Stimulated activated CD4-positive, alpha-beta T cell treated with anti-CD3 and anti-CD28 coated beads, Interleukin-15, amount 100 ng/mL, for 24 hours (primary cell): ENCODE measurements around the gene LRRC36.
"Not testable (repeated sequence)": the region's sequence is repeated elsewhere in the genome, so short reads cannot be mapped to it uniquely, and the experiment has no call there.

ENCODE experiments used
- DNase-seq: peaks from one replicate; pipeline ENCODE4 v3.0.0-alpha.2; 2020

LRRC36 gene

GRCh38 chr16:67407176-67407787, 80.7 kb downstream of the LRRC36 start:
- no peak for DNase-seq

GRCh38 chr16:67407788-67408452, 81.3 kb downstream of the LRRC36 start:
- no peak for DNase-seq

GRCh38 chr16:67409631-67410030, 83.0 kb downstream of the LRRC36 start:
- DNase-seq, result no peak

GRCh38 chr16:67411339-67411738, 84.7 kb downstream of the LRRC36 start:
- no peak for DNase-seq

GRCh38 chr16:67412294-67412693, 85.7 kb downstream of the LRRC36 start:
- no peak for DNase-seq

- DNase-seq, result no peak
Observed at GRCh38 chr16:67413978-67414911, 87.6 kb downstream of the LRRC36 start.

- DNase-seq, result not testable (repeated sequence)
Observed at GRCh38 chr16:67415421-67415820, 88.8 kb downstream of the LRRC36 start.

- peak; percentile 75 for DNase-seq
Observed at GRCh38 chr16:67415872-67416793, 89.5 kb downstream of the LRRC36 start, which contains the start of gene ZDHHC1. TSS of gene ZDHHC1 (minus strand) at chr16:67416477. CDS start at chr16:67407775, 8,702 bp downstream.

GRCh38 chr16:67417333-67418061, 90.9 kb downstream of the LRRC36 start:
- DNase-seq, result no peak

GRCh38 chr16:67419502-67419901, 92.9 kb downstream of the LRRC36 start:
- no peak for DNase-seq

- no peak for DNase-seq
Observed at GRCh38 chr16:67419931-67420330, 93.3 kb downstream of the LRRC36 start.

- DNase-seq, result no peak
Observed at GRCh38 chr16:67421030-67421429, 94.4 kb downstream of the LRRC36 start.

- DNase-seq, result no peak
Observed at GRCh38 chr16:67423015-67423414, 96.4 kb downstream of the LRRC36 start.

GRCh38 chr16:67423611-67424260, 97.1 kb downstream of the LRRC36 start:
- no peak for DNase-seq

GRCh38 chr16:67424261-67424615, 97.6 kb downstream of the LRRC36 start:
- DNase-seq, result no peak

GRCh38 chr16:67425061-67425460, 98.4 kb downstream of the LRRC36 start:
- no peak for DNase-seq

- DNase-seq, result no peak
Observed at GRCh38 chr16:67425580-67425979, 99.0 kb downstream of the LRRC36 start.

- DNase-seq, result no peak
Observed at GRCh38 chr16:67426022-67426421, 99.4 kb downstream of the LRRC36 start.

GRCh38 chr16:67426950-67427349, 100.3 kb downstream of the LRRC36 start:
- no peak for DNase-seq

- DNase-seq, result peak; percentile 79
Observed at GRCh38 chr16:67428146-67428731, 101.6 kb downstream of the LRRC36 start.
